NCI-H2196 (cell line): Measurements from ENCODE around the gene IKBKE.
A peak's percentile ranks its signal among the peaks of the same experiment; 100 is the strongest.

Source experiments
- DNase-seq: peaks from one replicate; lab custom pipeline; 2025; ENCODE audit not compliant: unreplicated experiment; lab: John Stamatoyannopoulos, UW

IKBKE gene

DNA sequence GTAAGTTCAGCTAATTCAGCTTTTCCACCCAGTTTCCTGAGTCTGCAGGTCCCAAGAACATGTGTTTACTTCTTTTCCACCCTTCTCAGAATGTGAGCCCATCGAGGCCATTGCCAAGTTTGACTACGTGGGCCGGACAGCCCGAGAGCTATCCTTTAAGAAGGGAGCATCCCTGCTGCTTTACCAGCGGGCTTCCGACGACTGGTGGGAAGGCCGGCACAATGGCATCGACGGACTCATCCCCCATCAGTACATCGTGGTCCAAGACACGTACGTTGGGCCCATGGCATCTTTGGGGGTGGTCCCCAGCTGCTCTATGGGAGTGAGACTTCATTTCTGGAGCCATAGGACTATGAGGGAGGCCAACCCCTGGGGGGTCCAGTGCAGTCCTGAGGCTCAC is 17.2 kb upstream of the IKBKE start:
- no peak for DNase-seq

DNA sequence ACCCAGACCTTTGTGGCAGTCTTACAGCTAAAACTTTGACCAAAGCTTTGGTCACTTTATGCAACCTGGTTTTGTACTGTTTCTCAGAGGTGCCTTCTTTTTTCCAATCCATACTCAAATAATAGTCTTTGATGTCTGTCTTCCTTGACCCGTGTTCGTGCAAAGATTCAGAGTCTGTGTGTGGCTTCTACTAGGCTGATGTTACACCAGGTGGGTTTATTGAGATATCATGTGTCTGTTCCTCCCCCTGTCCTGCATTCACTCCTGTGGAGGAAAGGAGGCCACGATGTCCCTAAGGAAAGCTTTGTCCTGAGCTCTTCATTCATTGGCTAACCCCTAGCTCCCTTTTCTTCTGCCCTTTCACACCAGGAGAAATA is 15.0 kb upstream of the IKBKE start:
- no peak for DNase-seq

DNA sequence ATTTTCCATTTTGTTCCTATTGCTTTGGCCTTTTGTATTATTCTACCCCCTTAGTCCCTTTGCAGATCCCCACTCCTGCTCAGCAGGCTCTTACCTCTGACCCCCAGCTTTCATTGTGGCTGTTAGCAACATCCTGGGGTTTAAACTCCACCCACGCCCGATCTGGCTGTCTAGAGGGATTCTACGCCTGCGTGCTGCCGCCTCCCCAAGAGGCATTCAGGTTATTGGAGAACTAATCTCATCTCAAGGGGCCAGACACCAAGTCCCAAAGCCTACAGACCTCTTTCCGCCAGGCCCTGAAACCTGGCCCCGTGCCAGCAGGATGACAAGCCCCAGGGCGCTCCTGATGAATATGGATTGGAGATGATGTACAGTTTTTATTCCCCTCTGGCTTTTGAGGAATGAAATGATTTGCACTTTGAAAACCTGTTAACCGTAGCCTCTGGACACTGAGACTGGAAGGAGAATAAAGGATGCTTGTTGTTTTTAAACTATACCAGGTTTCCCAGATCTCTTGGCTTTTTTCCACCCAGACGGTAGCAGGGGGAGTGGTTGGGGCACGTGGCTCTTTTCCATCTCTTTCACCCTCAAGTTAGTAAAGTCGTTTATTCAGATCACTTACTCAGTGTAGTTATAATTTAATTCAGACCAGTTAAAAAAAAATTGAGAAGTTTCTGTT is 14.5 kb upstream of the IKBKE start:
- peak; percentile 20 for DNase-seq

DNA sequence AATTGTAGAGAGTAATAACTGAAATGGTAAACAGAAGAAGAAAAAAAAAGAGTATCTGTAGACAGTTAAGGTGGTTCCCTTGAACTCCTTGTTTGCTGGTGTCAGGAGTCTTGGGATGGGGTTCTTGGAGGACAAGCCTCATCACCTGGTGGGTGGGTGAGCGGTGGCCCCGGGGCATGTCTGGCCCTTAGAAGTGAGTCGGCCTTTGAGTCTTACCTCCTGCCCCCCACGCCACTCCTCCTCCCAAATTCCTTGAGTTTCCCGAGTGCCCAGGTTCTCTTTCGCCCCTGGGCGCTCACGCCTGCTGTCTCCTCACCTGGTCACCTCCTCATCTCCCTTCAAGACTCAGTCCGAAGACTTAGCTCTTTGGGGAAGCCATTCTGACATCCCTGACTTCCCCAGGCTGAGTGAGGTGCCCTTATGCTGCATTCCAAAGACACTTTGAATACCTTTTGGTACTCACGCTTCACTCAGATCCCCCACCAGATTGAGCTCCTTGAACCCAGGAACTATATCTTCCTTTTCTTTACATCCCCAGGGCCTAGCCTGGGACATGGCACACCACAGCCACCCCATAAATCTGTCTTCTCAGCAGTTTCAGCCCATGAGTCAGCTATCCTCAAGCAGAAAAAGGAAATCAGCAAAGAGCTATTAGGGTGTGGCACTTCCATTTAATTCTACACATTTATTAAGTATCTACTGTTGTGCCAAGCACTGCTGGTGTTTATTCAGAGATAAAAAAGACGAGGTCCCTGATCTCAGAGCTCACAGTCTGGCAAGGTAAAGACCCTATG is 13.5 kb upstream of the IKBKE start:
- no peak for DNase-seq

DNA sequence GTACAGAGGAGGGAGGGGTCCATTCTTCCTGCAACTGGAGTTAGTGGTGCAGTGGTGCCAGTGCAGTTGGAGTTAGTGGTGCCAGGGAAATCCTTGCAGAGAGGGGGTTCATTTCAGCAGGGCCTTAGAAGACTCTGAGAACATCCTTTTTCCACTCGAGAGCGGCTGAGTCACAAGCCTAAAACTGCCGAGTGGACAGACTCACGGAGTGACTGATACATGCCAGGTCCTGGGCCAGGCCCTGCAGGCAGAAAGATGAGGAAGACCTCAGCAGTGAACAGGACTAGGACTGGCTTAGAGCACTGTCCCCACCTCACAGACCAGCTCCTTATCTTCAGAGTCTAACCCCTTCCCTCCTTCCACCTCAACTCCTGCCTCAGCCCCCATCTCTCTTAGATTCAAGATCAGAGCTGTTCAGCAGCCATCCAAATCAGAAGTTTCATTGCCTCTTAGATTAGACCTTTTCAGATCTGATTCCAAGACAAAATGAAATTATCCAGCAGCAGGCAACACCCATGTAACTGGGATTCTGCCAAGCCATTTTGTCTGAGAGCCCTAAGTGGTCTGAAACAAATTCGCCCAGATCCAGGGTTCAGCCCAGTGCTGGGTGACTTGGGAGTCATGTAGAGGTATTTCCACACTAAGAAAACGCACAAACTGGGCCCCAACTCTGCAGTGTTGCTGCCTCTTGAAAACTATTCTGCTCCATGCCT is 12.7 kb upstream of the IKBKE start:
- no peak for DNase-seq

DNA sequence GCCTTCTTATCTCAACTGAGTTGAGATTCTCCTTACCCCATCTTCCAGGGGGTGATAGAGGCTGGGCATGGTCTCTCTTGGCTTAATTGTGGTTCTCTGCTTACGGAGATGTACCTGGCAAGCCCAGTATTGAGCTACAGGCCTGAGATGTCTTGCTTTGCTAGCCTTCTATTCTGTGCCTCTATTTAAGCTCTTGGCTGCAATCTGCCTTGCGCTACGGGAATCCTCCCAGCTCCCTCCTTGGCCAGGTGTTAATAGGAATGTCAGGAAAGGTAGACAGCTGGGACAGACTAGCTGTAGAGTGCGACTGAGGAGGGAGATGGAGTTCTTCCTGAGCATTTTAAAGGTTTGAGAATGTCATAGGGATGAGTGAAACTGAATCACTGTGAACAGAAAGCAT is 10.6 kb upstream of the IKBKE start:
- DNase-seq = no peak

DNA sequence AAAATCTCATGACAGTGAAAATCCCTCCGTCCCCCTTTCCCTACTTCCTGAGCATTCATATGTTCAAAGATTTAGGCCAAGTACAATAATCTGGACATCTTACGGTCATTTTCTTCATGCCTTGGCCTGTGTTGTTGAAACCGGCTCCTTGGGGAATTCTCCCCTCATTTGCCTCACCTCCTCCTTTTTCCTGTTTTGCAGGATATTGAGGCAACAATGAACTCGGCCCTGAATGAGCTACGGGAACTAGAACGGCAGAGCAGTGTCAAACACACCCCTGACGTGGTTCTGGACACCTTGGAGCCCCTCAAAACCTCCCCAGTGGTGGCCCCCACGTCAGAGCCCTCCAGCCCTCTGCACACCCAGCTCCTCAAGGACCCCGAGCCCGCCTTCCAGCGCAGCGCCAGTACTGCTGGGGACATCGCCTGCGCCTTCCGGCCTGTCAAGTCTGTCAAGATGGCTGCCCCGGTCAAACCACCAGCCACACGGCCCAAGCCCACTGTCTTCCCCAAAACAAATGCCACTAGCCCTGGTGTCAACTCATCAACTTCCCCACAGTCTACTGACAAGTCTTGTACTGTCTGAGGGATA is 9.3 kb upstream of the IKBKE start:
- no peak for DNase-seq

DNA sequence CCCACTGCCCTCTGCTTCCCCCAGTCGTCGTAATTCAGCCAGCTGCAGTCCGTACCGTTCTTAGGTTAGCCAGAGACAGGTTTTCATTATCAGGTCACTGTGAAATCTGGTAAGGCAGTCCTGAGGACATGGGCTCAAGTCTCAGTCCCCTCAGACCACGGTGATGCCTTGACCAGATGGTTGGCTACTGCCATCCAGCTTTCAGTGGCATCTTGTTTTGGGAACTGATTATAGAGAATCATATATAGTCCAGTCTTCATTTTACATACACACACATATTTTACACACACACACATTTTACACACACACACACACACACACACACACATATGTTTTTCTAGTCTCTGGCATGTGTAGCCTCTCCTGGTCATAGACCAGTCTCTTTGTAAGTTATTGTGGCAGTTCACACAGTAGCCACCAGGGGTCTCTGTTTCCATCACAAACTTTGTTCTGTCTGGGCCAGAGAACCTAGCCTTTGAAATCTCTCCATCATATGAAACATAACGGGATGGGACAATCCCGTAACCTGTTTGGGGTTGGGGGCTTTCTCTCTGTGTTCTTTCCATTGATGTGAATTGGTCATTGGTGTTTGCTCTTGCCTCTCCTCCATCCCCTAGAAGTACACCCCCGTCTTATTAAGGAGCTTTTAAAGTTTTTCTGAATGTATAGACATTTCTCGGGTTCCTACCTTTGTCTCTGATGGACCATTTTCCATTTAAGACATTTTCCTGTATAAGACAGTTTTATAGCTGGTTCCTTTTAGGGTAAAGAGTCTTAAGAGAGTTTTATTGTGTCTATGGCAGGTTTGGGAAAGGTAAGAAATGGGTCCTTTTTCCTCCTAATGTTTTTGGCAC is 8.4 kb upstream of the IKBKE start:
- peak; percentile 74 for DNase-seq

DNA sequence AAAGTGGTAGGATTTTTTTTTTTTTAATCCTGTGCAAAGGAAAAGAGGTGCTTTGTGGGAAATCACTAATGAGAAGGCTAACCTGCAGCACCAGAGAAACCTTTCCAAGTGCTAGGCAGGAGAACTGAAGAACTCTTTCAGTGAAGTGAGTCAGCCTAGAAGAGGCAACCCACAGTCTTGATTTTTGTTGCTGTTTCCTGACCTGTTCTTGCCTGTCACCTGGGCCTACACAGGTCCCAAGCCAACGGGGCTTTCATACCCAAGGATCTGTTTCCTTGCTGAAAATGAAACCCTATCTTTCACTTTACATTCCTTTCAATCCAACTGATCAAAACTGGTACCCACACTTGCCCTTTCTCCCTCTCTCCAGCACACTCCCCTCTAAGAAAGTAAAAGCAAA is 7.1 kb upstream of the IKBKE start:
- DNase-seq = no peak

DNA sequence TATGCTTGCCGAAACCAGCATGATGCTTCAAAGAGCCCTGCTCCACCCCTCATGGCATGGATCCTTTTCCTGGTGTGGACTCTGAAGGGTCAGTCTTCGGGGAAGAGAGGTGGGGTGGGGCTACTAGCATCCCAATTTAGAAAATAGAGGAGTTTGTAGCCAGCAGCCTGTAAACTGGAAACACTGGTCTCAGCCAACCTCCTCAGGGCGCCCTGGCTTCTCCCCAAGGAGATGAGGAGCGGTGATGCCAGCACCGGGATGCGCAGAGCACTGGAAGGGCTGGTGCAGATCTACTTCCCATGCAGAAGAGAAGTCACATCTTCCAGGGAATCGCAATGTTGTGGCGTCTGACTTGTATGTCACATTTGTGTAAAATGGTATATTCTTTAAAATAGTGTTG is 6.4 kb upstream of the IKBKE start:
- DNase-seq = no peak

DNA sequence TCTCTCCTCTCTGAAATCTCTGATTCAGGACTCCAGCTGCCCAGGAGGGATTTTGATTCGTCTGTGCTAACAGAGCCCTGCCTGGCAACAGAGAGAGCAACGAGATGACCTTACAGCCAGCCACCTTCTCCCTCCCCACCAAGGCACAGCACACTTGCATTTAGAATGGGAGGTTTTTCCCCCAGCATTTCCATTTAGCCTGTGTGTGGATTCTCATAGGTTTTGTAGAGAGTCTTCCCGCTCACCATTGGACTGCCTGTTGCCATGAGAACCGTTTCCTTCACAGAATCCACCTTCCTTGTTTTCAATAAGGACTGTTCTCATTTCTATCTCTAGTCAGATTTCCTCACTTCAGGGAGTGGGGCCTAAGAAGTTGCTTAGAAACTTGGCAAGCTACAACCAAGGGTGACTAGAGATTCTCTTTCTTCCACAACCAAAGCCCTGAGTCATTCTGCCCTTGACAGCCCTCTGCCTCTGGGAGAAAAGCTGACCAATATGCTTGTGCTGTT is 5.8 kb upstream of the IKBKE start:
- DNase-seq = peak; percentile 17

DNA sequence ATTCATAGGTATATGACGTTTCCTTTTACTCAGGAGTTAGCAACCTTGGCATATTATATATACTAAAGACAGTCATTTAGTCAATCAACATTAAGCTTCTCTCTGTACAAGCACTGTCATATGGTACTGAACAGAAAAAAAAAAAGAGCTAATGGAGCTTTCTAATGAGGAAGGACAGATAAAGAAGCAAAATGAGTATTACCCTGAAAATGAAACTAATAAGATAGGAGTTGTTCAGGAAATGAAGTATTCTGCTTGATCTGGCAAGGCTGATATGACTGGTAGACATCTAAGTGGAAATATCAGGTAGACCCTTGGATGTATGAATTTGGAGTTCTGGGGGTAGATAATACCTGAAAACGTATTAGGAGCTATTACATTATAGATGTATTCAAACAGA is 4.3 kb upstream of the IKBKE start:
- no peak for DNase-seq

DNA sequence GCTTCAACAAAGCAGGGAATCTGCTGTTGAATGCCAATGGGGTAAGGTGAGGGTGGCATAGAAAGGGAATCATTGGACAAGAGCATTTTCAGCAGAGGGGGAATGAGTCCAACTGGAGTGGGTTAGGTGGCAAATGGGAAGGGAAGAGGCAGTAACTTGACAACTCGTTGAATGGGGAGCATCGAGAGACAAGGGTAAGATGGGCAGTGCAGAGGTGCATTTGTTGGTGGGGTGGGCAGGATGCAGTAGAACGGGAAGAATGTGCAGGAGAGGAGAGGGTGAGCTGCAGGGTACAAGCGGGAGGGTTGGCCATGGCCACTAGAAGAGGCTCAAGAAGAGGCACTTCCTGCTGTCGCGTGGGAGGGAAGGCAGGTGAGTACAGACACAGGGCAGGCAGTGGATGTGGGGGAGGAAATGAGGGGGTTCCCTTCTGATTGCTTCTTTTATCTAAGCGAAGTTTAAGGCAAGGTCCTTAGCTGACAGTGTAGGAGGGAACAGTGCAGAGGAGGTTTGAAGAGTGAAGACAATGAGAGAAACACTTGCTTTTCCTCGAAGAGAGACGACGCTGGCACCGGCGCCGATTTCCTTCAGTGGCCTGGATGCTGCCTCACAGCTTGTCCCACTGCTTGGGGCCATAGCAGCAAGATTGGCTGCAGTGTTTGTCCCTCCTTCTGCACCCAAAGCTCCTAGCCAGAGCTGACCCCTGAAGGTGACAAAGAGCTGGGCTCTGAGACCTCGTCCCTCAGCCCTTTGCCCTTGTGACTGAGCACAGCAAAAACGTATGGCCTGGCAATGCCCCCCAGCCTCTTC is 3.2 kb upstream of the IKBKE start:
- no peak for DNase-seq

DNA sequence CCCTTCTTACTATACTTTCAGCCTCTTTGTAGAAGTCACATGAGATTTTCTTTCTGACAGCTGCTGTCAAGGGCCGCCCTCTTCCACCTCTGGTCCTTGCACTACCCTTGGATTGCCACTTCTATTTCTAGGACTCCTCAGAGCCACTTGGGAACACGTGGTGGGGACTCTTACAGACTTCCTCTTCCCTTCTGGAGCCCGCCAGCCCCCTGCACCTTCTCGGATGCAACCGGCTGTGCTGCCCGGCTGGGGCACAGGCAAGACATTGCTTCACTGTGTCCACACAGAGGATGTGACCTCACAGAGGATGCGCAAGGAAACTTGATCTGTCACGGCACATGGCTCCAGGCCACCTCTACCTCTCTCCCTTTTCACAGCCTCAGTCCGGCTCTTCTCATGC is 2.4 kb upstream of the IKBKE start:
- DNase-seq = peak; percentile 53

DNA sequence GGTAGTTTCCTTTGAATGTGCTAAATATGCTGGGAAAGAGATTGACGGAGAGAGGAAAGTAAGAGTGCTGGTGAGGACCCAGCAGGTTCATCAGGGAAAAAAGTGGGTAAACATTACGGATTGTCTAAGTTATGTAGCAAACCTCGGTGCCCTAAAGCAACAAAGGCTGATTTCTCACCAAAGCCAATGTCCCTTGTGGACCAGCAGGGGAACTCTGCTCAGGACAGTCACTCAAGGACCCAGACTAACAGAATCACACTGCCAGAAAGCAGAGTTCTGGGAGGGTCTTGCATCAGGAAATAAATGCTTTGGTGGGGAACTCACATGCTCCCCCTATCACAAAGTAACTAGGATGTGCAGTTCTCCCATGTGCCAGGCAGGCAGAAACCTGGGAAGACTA is 1.7 kb upstream of the IKBKE start:
- DNase-seq = no peak

DNA sequence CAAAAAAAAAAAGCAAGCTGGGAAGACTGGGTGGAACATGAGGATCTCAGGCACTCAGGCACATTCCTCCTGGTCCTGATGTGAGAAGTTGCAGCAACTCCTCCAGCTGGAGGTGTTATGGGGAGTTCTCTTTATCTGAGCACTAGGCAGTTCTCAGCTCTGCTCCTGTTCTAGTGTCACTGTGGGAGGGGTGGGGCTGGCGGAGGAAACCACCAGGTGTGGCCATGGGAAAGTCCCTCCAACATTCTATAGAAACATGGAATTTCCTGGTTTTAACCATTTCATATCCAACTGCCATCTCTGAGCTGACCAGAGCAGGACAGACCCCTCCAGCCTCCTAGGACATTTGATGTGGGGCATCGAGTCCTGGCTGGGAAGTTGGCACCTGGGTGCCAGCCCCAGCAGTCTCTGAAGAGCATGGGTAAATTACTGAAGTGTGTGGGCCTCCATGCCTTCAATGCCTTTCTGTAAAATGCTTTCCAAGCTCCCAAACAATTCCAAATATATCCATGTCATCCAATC is 804 bp upstream of the IKBKE start:
- no peak for DNase-seq

DNA sequence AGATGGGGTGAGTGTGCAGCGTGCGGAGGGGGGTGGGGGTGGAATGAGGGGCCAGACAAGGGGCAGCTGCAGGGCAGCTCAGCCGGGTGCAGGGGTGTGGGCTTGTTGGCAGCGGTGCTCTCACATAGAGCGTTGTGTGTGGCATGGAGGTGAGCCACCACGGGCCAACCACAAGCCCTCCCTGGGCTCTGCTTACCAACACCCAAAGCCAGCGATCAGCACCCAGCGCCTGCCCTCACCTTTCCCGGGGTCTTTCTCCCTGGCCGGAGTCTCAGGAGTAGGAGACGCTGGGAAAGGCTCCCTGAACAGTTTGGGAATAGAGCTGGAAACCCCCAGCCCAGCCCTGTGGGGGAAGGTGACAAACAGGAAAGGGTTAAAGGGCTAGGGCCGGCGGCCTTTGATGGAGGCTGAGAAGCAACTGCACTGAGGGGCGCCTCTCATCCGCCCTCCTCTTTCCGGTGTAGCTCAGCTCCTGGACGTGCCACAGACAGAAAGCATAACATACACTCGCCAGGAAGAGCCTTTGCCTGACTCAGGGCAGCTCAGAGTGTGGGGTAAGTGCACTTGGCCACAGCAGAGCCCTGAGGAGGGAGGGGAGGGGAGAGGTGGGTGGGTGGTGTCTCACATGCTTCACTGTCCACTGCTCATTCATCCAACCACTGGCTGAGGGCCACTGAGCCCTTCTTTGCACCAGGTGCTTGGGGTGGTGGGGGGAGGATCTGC is 577 bp downstream of the IKBKE start:
- no peak for DNase-seq

DNA sequence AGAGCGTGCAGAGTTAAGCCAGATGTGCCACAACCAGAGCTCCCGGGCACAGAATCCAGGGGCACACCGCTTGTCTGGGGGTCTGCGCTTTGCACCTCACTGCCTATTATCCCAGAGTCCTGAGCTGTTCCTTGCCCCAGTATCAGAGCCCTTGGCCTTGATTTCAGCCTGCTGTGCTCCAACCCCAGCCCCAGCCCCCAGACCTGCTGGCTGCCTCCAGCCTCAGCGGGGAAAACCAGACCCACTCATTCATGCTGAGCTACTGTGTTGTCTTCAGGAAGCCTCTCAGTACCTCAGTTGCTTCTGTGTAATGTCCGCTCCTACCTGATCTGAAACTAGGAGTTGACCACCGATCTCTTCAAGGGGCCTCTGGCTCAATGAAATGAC is 1.1 kb downstream of the IKBKE start:
- no peak for DNase-seq

DNA sequence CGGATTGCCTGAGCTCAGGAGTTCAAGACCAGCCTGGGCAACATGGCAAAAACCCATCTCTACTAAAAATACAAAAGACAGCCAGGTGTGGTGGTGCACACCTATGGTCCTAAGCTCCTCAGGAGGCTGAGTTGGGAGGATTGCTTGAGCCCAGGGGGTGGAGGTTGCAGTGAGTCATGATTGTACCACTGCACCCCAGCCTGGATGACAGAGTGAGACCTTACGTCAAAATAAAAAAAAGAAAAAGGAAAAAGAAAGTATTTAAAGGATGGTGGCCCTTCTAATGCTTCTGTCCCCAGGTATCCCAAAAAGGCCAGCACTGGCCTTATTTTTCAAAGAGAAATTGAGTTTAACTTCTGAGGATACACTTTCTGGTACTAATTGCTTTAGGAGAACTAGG is 1.7 kb downstream of the IKBKE start:
- DNase-seq = no peak
